HG02623 (cell line): ENCODE results near the gene GH2.
"Not testable (repeated sequence)": the region's sequence is repeated elsewhere in the genome, so short reads cannot be mapped to it uniquely, and the experiment has no call there.

ENCODE experiments used
- ATAC-seq: cut with Tn5 transposase; IDR thresholded peaks from one replicate; pipeline ENCODE4 v1.9.1; 2021; ENCODE audit warnings: moderate library complexity; ENCODE audit not compliant: unreplicated experiment

GH2 gene

GRCh38 chr17:63881935-63882601 lies at the start of gene GH2:
Gene GH2, minus strand, starts transcription at chr17:63881944. Its CDS starts 143 bp downstream, at chr17:63881801.
- ATAC-seq, result no peak

GRCh38 chr17:63930951-63931575 lies 49.3 kb upstream of the GH2 start:
- ATAC-seq, result no peak

- no peak for ATAC-seq
These were observed 48.4 kb upstream of the GH2 start for GRCh38 chr17:63929860-63930766.

GRCh38 chr17:63928966-63929695 lies 47.4 kb upstream of the GH2 start:
- no peak for ATAC-seq

- no peak for ATAC-seq
These were observed 46.5 kb upstream of the GH2 start for GRCh38 chr17:63928172-63928666.

GRCh38 chr17:63927464-63928171 lies 45.9 kb upstream of the GH2 start:
- ATAC-seq, result no peak

- ATAC-seq, result no peak
These were observed 44.4 kb upstream of the GH2 start for GRCh38 chr17:63926164-63926563.

GRCh38 chr17:63925615-63926014 lies 43.9 kb upstream of the GH2 start:
- ATAC-seq, result no peak

GRCh38 chr17:63922402-63922801 lies 40.7 kb upstream of the GH2 start:
- not testable (repeated sequence) for ATAC-seq

- not testable (repeated sequence) for ATAC-seq
These were observed 39.0 kb upstream of the GH2 start for GRCh38 chr17:63920779-63921178.

GRCh38 chr17:63920050-63920449 lies 38.3 kb upstream of the GH2 start:
- not testable (repeated sequence) for ATAC-seq

GRCh38 chr17:63919311-63919723 lies 37.6 kb upstream of the GH2 start:
- ATAC-seq, result peak; percentile 66

GRCh38 chr17:63918789-63919305 lies 37.1 kb upstream of the GH2 start, which contains the start of gene GH1:
Gene GH1, minus strand, starts transcription at chr17:63918839. Its CDS starts 63 bp downstream, at chr17:63918776.
- ATAC-seq, result not testable (repeated sequence)

GRCh38 chr17:63918305-63918704 lies 36.6 kb upstream of the GH2 start:
- ATAC-seq, result no peak

GRCh38 chr17:63917646-63918045 lies 35.9 kb upstream of the GH2 start:
- ATAC-seq, result no peak

GRCh38 chr17:63917206-63917605 lies 35.5 kb upstream of the GH2 start:
- ATAC-seq, result not testable (repeated sequence)

- ATAC-seq, result no peak
These were observed 34.9 kb upstream of the GH2 start for GRCh38 chr17:63916566-63917185.

GRCh38 chr17:63915753-63916152 lies 34.0 kb upstream of the GH2 start:
- not testable (repeated sequence) for ATAC-seq

- no peak for ATAC-seq
These were observed 32.7 kb upstream of the GH2 start for GRCh38 chr17:63914471-63914870.
